NK-92 (cell line): ENCODE data around the gene RIBC2.
"Not testable (repeated sequence)": the region's sequence is repeated elsewhere in the genome, so short reads cannot be mapped to it uniquely, and the experiment has no call there.

ENCODE experiments used
- DNase-seq: peaks from one replicate; lab custom pipeline; 2025; ENCODE audit not compliant: unreplicated experiment; lab: John Stamatoyannopoulos, UW

The RIBC2 gene

DNA sequence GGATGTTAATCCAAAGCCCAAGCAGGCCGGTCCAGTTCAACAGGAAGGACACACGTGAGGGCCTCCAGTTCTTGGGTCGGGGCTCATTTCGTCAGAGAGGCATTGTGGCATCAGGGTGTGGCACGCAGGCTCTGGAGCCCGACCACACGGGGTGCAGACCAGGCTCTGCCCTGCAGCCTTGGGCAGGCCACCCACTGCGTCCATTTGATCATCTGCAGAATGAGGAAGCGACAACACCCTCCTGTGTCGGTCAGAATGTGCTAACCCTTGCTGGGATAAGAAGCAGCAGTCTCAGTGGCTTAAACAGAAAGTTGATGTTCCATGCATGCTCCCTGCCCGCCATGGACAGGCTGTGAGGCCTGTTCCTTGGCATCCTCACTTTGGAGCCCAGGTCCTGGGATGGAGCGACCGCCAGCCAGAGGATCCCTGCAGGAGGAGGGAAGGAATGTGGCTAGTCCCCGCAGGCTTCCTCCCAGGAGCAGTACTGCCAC is 10.8 kb downstream of the RIBC2 start:
- no peak for DNase-seq

DNA sequence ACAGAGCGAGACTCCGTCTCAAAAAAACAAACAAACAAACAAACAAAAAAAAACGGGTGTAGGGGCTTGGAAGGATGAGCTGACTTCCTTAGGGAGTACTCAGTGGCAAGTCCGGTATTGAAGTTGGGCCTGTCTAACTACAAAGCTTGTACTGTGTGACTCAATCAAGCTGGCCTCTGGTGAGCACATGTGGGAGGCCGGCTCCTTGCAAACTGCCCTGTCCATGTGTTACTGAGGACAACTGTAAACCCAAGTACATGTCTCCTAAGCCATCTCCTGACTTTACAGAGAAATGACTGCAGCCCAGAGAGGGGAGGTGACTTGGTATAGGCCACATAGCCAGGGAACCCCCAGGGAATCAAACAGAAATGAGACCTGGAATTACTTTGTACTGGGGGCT is 11.6 kb downstream of the RIBC2 start:
- no peak for DNase-seq

DNA sequence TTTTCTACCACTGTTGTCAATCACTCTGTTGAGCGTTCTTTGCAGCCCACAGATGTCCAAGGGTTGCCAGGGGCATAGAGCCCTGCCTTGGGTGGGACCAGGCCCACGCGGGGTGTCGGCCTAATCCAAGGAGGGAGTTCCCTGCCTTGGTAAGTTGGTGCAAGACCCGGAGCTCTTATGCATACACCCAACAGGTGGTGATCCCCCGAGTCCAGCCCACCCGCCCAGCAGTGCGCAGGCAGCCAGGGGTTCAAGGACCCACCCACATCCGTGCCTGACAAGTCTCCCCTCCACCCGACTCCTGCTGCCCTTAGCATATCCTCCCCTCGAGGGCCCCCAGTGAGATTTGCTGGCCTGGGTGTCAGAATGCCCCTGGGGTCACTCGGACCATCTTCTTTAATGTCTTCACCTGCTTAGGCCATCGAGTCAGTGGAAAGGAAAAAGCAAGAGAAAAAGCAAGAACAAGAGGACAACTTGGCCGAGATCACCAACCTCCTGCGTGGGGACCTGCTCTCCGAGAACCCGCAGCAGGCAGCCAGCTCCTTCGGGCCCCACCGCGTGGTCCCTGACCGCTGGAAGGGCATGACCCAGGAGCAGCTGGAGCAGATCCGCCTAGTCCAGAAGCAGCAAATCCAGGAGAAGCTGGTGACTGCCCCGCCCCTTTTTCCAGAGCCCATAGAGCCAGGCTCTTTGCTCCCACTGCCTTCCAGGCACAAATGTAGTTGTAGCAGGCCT is 12.2 kb downstream of the RIBC2 start:
- no peak for DNase-seq

DNA sequence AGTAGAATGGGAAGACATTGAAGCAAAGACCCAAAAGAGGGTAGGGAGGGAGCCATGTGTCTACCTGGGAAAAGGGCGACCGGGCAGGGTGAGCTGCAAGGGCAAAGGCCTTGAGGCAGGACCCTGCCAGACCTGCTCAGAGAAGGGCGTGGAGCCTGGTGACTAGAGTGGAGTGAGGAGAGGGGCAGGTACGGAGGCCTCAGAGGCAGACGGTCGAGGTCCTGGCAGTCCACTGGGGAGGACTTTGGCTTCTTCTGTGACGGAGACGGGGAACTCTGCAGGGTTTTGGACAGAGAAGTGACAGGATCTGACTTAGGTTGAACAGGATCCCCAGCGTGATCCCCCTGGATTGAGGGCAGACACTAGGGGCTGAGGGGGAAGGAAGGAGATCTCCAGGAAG is 12.9 kb downstream of the RIBC2 start:
- no peak for DNase-seq

DNA sequence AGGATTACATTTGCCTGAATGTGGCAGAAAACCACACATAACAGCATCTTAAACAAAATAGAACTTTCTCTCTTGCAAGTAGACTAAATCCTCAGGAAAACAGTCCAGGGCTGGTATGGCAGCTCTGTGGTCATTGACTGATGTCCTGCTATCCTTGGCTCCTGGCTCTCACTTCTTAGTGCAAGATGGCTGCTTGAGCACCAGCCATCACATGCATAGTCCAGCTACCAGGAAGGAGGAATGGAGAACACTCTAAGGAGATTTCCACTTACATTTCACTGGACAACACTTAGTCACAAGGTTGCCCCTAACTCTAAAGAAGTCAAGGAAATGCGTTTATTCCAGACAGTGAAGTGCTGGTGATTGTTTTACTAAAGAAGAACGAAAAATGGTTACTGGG is 13.6 kb downstream of the RIBC2 start:
- no peak for DNase-seq

DNA sequence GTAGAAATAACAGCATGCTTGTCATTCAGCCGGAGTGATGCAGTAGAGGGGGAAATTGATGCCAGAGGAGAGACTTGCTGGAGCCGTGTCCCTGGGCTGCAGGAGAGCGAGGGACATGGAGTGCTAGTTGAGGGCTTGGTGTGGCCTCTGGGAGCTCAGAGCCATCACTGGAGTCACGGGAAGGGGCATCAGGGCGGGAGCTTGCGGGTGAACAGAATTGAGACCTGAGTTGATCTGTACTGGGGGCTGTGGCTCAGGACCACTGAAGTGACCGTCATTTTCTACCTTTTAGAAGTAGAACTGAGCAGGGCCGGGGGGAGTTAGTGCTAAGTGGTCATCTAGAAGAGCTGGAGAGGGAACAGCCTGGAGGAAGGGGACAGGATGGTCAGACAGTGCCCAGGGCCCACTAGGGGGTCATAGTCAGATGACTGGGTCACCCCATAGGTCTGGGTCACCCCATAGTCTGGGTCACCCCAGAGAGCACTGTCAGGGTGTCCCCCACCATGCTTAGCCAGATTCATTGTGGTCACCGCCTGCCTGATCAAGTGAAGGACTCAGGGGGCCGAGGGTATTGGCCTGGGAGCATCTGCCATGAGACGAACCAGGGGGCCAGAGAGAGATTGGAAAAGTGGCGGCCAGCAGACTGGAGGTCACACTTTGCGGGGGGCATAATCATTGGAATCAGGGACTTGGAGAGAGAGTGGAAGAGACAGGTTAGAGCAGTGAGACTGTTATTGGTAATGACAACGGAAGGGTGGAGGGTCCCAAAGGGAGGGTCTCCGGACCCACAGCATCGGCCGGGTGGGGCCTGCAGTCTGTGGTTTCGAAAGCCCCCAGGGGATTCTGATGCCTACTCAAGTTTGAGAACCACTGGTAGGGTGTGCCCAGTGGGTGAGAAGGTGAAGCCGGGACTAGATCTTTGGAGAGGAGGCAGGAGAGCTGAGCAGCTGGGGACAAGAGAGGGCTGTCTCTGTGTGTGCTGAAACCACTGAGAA is 15.2 kb downstream of the RIBC2 start:
- no peak for DNase-seq

GRCh38 chr22:45429424-45429823 is 15.9 kb downstream of the RIBC2 start:
- DNase-seq: no peak

- no peak for DNase-seq
These were observed 16.7 kb downstream of the RIBC2 start for GRCh38 chr22:45429981-45430775.

DNA sequence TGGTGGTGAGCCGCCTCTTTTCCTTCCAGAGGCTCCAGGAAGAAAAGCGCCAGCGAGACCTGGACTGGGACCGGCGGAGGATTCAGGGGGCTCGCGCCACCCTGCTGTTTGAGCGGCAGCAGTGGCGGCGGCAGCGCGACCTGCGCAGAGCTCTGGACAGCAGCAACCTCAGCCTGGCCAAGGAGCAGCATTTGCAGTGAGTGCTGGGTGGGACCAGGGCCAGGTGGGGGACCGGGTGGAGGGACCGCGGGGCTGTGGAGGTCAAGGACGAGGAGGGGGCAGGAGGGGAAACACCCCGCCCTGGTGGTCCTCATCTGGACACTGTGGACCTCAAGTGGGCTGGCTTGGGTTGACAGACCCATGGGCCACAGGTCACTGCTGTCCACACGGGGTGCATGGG is 17.4 kb downstream of the RIBC2 start:
- DNase-seq: no peak

- no peak for DNase-seq
These were observed 21.5 kb downstream of the RIBC2 start for GRCh38 chr22:45434981-45435380.

DNA sequence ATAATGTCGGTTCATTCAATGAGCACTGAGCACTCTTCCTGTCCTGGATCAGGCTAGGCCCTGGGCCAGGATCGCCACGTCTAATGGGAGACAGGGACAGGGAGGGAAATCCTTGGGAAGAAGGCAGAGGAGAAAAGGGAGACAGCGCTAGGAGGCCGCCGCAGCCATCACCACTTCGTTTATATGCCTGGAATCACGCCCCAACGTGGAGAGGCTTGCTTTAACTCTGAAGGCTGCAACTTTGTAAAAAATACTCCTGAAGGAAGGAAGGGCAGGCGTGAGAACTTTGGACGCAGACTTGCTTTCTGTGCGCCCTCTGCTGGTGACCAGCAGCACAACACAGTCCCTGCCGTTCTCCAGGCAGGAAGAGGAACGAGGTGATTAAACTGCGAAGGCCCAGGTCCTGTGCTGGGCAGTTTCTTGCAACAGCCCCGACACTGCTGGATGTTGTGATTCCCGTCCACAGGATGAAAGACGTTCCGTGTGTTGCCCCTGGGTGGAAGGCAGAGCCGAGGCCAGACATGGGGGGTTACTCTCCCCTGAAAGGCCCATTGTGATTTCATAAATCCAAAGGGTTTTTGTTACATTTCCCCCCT is 22.1 kb downstream of the RIBC2 start:
- DNase-seq: no peak

DNA sequence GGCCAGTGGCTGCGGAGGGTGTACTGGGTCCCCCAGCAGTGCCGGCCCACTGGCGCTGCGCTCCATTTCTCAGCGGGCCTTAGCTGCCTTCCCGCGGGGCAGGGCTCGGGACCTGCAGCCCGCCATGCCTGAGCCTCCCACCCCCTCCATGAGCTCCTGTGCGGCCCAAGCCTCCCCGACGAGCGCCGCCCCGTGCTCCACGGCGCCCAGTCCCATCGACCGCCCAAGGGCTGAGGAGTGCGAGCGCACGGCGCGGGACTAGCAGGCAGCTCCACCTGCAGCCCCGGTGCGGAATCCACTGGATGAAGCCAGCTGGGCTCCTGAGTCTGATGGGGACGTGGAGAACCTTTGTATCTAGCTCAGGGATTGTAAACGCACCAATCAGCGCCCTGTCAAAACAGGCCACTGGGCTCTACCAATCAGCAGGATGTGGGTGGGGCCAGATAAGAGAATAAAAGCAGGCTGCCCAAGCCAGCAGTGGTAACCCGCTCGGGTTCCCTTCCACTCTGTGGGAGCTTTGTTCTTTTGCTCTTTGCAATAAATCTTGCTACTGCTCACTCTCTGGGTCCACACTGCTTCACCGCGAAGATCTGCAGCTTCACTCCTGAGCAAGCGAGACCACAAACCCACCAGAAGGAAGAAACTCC is 23.5 kb downstream of the RIBC2 start:
- DNase-seq: not testable (repeated sequence)

DNA sequence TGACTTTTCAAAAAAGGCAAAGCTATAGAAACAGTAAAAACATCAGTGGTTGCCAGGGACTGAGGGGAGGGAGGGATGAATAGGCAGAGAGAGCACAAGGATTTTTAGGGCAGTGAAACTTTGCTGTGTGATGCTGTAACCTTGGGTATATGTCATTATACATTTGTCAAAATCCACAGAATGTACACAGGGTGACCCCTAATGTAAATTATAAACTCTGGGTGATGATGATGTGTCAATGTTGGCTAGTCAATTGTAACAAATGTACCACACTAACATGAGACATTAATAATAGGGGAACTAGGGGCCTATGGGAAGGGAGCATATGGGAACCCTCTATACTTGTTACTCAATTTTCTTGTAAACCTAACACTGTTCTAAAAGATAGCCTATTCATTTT is 24.8 kb downstream of the RIBC2 start:
- no peak for DNase-seq

DNA sequence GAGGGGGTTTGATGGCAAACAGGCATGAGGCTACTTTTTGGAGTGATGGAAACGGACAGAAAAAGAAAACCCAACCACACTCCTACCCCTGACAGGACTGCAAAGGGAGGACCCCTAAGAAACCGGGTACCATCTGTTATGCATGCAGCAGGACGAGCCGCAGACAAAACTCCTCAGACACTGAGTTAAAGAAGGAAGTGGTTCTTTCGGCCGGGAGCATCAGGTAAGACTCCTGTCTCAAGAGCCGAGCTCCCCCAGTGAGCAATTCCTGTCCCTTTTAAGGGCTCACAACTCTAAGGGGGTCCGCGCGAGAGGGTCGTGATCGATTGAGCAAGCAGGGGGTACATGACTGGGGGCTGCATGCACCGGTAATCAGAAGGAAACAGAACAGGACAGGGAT is 27.2 kb downstream of the RIBC2 start:
- DNase-seq: not testable (repeated sequence)

DNA sequence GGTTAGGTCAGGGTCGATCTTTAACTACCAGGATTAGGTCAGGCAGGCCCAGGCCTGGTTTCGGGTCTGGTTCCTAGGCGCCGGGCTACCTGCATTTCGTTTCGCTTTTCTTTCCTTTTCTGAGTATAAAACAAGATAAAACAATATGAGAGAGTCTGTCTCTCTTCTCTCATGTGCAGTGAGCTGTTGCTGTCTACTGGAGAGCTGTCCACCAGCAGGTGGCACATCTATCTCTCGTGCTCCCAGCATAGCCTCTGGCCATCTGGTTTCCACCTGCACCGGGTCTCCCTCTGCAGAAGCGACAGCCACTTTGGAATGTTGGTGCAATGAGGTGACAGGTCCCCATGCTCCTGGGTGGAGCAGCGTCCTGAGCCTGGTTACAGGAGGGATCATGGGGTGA is 27.6 kb downstream of the RIBC2 start:
- no peak for DNase-seq

DNA sequence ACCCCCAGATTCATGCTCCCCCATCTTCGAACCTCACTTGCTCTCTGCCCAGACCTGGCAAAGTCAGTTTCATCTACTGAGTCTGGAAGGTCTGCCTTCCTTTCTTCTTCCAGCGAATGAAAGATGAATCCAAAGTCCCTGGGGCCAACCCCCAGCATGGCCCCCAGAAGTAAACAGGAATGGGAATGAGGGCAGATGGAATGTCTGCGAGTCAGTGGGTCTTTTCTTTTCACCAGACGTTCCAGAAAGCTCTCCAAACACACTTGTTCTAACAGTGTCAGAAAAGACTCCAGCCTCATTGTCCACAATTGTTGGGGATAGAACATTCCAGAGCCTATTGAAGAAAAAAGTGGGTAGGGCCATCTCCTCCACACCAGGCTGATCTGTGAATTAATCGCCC is 28.6 kb downstream of the RIBC2 start:
- no peak for DNase-seq

DNA sequence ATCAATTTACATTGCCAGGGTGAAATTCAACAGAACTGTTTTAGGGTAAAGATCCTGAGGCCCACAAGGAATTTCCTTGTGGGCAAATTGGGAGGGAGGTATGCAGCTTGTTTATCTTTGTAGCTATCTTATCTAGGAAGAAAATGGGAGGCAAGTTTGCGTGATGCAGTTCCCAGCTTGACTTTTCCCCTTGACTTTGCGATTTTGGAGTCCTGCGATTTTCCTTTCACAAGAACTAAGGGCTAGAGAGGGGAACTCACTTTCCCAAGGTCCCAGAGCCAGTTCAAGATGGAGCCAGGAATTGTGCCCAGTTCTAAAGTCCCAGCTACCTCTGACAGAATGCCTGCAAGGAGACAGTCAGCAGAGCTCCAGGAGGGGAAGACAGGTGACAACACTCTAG is 30.7 kb downstream of the RIBC2 start:
- no peak for DNase-seq

GRCh38 chr22:45445031-45445710 is 31.7 kb downstream of the RIBC2 start:
- DNase-seq: no peak

- DNase-seq: no peak
These were observed 32.7 kb downstream of the RIBC2 start for GRCh38 chr22:45446216-45446615.

DNA sequence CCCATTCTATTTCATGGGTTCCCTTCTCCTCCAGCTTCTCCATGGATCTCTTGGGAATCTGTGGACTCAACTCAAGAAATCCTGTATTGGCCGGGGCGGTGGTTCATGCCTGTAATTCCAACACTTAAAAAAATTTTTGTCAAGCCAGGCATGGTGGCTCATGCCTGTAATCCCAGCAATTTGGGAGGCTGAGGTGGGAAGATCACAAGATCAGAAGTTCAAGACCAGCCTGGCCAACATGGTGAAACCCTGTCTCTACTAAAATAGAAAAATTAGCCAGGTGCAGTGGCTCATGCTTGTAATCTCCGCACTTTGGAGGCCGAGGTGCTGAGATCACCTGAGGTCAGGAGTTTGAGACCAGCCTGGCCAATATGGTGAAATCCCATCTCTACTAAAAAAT is 34.1 kb downstream of the RIBC2 start:
- DNase-seq: not testable (repeated sequence)
